ENCODE results near the gene KHDRBS2. TPM values are rescaled to one million over a fixed set of nuclear protein-coding genes. Genes with fewer than 3 reads are reported as not detected.

KHDRBS2 gene
- total and polyA plus RNA-seq, 2 of the 13 experiments (the other 11 are each of a cell fraction or from before 2014, with no cell fraction given) = not detected

GRCh38 chr6:62265906-62266525 is 20.0 kb downstream of the KHDRBS2 start (continued):
- TF ChIP-seq PLSCR1 (CRISPR knock-in tag; IDR thresholded peaks at IDR 0.05; ENCODE audit: borderline replicate concordance) = no peak
- TF ChIP-seq CCDC6 (CRISPR knock-in tag; IDR thresholded peaks at IDR 0.05) = no peak
- TF ChIP-seq, protein P1, sequence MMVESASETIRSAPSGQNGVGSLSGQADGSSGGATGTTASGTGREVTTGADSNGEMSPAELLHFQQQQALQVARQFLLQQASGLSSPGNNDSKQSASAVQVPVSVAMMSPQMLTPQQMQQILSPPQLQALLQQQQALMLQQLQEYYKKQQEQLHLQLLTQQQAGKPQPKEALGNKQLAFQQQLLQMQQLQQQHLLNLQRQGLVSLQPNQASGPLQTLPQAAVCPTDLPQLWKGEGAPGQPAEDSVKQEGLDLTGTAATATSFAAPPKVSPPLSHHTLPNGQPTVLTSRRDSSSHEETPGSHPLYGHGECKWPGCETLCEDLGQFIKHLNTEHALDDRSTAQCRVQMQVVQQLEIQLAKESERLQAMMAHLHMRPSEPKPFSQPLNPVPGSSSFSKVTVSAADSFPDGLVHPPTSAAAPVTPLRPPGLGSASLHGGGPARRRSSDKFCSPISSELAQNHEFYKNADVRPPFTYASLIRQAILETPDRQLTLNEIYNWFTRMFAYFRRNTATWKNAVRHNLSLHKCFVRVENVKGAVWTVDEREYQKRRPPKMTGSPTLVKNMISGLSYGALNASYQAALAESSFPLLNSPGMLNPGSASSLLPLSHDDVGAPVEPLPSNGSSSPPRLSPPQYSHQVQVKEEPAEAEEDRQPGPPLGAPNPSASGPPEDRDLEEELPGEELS (CRISPR knock-in tag; IDR thresholded peaks at IDR 0.05) = no peak
- TF ChIP-seq ATF7-NPFF (CRISPR knock-in tag; IDR thresholded peaks at IDR 0.05; ENCODE audit: low read depth) = no peak
- TF ChIP-seq ZNF75D (CRISPR knock-in tag; IDR thresholded peaks at IDR 0.05; ENCODE audit: borderline replicate concordance) = no peak
- no peak for TF ChIP-seq RFX3 (CRISPR knock-in tag; IDR thresholded peaks at IDR 0.05)
- no peak for TF ChIP-seq THAP11 (CRISPR knock-in tag; IDR thresholded peaks at IDR 0.05)
- TF ChIP-seq DMAP1 (CRISPR knock-in tag; IDR thresholded peaks at IDR 0.05) = no peak

DNA sequence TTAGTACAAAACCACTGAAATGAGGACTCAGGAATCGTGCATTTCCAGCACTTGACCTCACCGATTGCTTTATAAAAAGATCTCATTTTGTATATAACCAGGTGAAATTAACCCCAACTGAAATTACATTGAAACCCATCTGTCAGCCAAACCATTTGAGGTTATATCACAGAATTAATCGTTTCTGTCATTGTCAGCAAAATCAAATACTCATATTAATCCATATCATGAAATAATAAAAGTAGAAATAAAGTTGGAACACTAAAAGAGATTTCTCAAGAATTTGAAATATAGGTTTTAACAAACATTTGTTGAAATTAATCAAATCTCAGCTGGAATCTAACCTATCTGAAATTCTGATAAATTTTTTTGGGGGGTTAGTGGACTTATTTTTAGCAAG is 23.7 kb downstream of the KHDRBS2 start:
- no peak for ATAC-seq
- WGBS (ENCODE audit: low lambda C conversion rate) = 1% methylated on average over 3 of the region's 3 CpGs

More for the DNA sequence above, 23.7 kb downstream of the KHDRBS2 start:
- DNase-seq (ENCODE audit: low spot score) (no peak), FAIRE-seq (no peak)
- Histone ChIP-seq H3K27me3 (ENCODE audit: control insufficient read depth in 1 of 2, insufficient read depth in 2 of 2, low read length in 2 of 2) (no peaks in the 10 kb centered on the region), H4K20me1 (ENCODE audit: insufficient read depth, low read length) (no peaks in the 10 kb centered on the region), H3K9me3 (ENCODE audit: low read length) (no peaks in the 10 kb centered on the region), H3K4me2 (ENCODE audit: low read depth, low read length) (no peak overlapping the region), H3K4me3 (replicated peaks in 1 of 3; ENCODE audit: insufficient read depth in 1 of 3, low read depth in 2 of 3, low read length in 3 of 3) (no peak overlapping the region), H3K36me3 (replicated peaks in 1 of 2; ENCODE audit: control insufficient read depth in 1 of 2, insufficient read depth in 2 of 2, low read length in 2 of 2) (no peaks in the 10 kb centered on the region), H3K79me2 (ENCODE audit: insufficient read depth, low read length) (no peaks in the 10 kb centered on the region), H3K9ac (ENCODE audit: insufficient read depth, low read depth, low read length) (no peak overlapping the region), H2AFZ (ENCODE audit: low read length) (no peak overlapping the region), H3K27ac (ENCODE audit: extremely low read length, insufficient read depth, low read length) (no peak overlapping the region), H3K4me1 (ENCODE audit: insufficient read depth, low read length) (no peaks in the 10 kb centered on the region)
- intact Hi-C loops (cut with micrococcal nuclease; ENCODE audit: unreplicated experiment) = no loop called here
- POLR2A ChIA-PET = no interaction called here
- BruUV-seq (replicated peaks) = no TSS peak
- in situ Hi-C loops (cut with HindIII; ENCODE audit: extremely low pct_ligation_motif_present, low pct_unique_long_range_greater_than_20kb) = no loop called here
- peak; percentile 86 for TF ChIP-seq MAFF (IDR thresholded peaks at IDR 0.05; ENCODE audit: low read depth, low read length)
- TF ChIP-seq MAFK (conservative IDR thresholded peaks at IDR 0.05 in 1 of 2, IDR thresholded peaks at IDR 0.05 in 1 of 2; ENCODE audit: low read length in 2 of 2) = peak; percentile 84 to 91
- TF ChIP-seq PLSCR1 (CRISPR knock-in tag; IDR thresholded peaks at IDR 0.05; ENCODE audit: borderline replicate concordance) = no peak
- TF ChIP-seq XBP1 (CRISPR knock-in tag; IDR thresholded peaks at IDR 0.05) = no peak
- TF ChIP-seq KAT7 (CRISPR knock-in tag; IDR thresholded peaks at IDR 0.05; ENCODE audit: borderline replicate concordance) = no peak
- no peak for TF ChIP-seq HIVEP1 (CRISPR knock-in tag; IDR thresholded peaks at IDR 0.05)
- no peak for TF ChIP-seq HBP1 (CRISPR knock-in tag; IDR thresholded peaks at IDR 0.05; ENCODE audit: low read depth)
- CTCF ChIA-PET (ENCODE audit: low intra/inter-chr PET ratio, low total read pairs) = no interaction called here

All from HepG2 (cell line).